ENCODE results near the gene TMEM18.

- no peak for TF ChIP-seq TEAD4 (IDR thresholded peaks at IDR 0.05)
- TF ChIP-seq MAX (IDR thresholded peaks at IDR 0.05): no peak
- no peak for TF ChIP-seq FOXM1 (IDR thresholded peaks at IDR 0.05; ENCODE audit: borderline replicate concordance, low read depth)
- TF ChIP-seq ZBTB7A (IDR thresholded peaks at IDR 0.05; ENCODE audit: low read depth): no peak
- no peak for TF ChIP-seq TAF1 (IDR thresholded peaks at IDR 0.05; ENCODE audit: low read depth)
- TF ChIP-seq CREB1 (IDR thresholded peaks at IDR 0.05; ENCODE audit: low read depth): no peak
- no peak for TF ChIP-seq REST (IDR thresholded peaks at IDR 0.05; ENCODE audit: low read depth)
These were observed 49.0 kb upstream of the TMEM18 start for GRCh38 chr2:726169-726568.

Measured in Ishikawa (cell line).